Activated naive CD4-positive, alpha-beta T cell treated with anti-CD3 and anti-CD28 coated beads for 36 hours (primary cell): ENCODE measurements around the gene AOC3. TPM values are rescaled to one million over a fixed set of nuclear protein-coding genes. Genes with fewer than 3 reads are reported as not detected.

Source experiments
- microRNA-seq: library from miRNA; unstranded; fragments of <30 nt; microRNA quantifications from one replicate; pipeline ENCODE4 v1.2.0, GENCODE V29; 2022; ENCODE audit warnings: borderline microRNAs expressed, borderline replicate concordance
- total RNA-seq, 2 experiments: library from RNA; stranded (reverse); gene quantifications; one replicate each; pipeline ENCODE4 v1.2.3, GENCODE V29; 2021

Gene AOC3
- total RNA-seq, 2 experiments from 2014 or later, result 1.4 to 2.6 TPM

Small RNA genes lying within 50 kb of the gene (microRNA-seq; reads per million reads assigned to microRNA genes)
- 2.7 reads per million for gene MIR6781

Other genes starting within 250 kb of the AOC3 start
- gene RETREG3, start 241.8 kb upstream of the AOC3 start, total RNA-seq, result 10 to 100 TPM; 28.6 to 33.5 TPM
- 10 to 100 TPM; 91.3 to 92.0 TPM for gene TUBG1, start 241.5 kb upstream of the AOC3 start, total RNA-seq
- 1 to 10 TPM; 9.1 to 9.9 TPM for gene TUBG2, start 191.9 kb upstream of the AOC3 start, total RNA-seq
- under 1 TPM; 0.62 to 0.77 TPM for gene PLEKHH3, start 174.2 kb upstream of the AOC3 start, total RNA-seq
- under 1 TPM; 0.14 to 0.20 TPM for gene CCR10, start 169.4 kb upstream of the AOC3 start, total RNA-seq
- 1 to 10 TPM; 1.4 to 1.5 TPM for gene CNTNAP1, start 168.7 kb upstream of the AOC3 start, total RNA-seq
- 10 to 100 TPM; 31.9 to 34.0 TPM for gene EZH1, start 106.2 kb upstream of the AOC3 start, total RNA-seq
- not detected for gene RAMP2, start 90.0 kb upstream of the AOC3 start, total RNA-seq
- 10 to 100 TPM; 57.5 to 58.2 TPM for gene VPS25, start 77.8 kb upstream of the AOC3 start, total RNA-seq
- gene WNK4, start 70.6 kb upstream of the AOC3 start, total RNA-seq, result under 1 TPM; 0.17 to 0.41 TPM
- 10 to 100 TPM; 23.7 to 24.4 TPM for gene COA3, start 52.5 kb upstream of the AOC3 start, total RNA-seq
- not detected for gene CNTD1, start 52.3 kb upstream of the AOC3 start, total RNA-seq
- 10 to 100 TPM; 64.1 to 71.3 TPM for gene BECN1, start 26.9 kb upstream of the AOC3 start, total RNA-seq
- 10 to 100 TPM; 84.7 to 87.0 TPM for gene PSME3, start 17.8 kb upstream of the AOC3 start, total RNA-seq
- gene AOC2, start 6.6 kb upstream of the AOC3 start, total RNA-seq, result 1 to 10 TPM; 2.0 to 2.6 TPM
- gene G6PC1, start 49.6 kb downstream of the AOC3 start, total RNA-seq, result not detected
- 10 to 100 TPM; 48.4 to 49.3 TPM for gene AARSD1, start 113.3 kb downstream of the AOC3 start, total RNA-seq
- under 1 TPM; 0.33 to 0.57 TPM for gene PTGES3L, start 128.9 kb downstream of the AOC3 start, total RNA-seq
- gene RUNDC1, start 129.4 kb downstream of the AOC3 start, total RNA-seq, result 1 to 10 TPM; 5.9 to 6.5 TPM
- 1,000 to 10,000 TPM; 1,974 to 2,033 TPM for gene RPL27, start 147.2 kb downstream of the AOC3 start, total RNA-seq
- gene IFI35, start 155.6 kb downstream of the AOC3 start, total RNA-seq, result 10 to 100 TPM; 43.9 to 50.5 TPM
- gene VAT1, start 171.2 kb downstream of the AOC3 start, total RNA-seq, result 10 to 100 TPM; 32.6 to 34.7 TPM
- not detected for gene RND2, start 174.0 kb downstream of the AOC3 start, total RNA-seq